ENCODE data around the gene PCCA.

DNA sequence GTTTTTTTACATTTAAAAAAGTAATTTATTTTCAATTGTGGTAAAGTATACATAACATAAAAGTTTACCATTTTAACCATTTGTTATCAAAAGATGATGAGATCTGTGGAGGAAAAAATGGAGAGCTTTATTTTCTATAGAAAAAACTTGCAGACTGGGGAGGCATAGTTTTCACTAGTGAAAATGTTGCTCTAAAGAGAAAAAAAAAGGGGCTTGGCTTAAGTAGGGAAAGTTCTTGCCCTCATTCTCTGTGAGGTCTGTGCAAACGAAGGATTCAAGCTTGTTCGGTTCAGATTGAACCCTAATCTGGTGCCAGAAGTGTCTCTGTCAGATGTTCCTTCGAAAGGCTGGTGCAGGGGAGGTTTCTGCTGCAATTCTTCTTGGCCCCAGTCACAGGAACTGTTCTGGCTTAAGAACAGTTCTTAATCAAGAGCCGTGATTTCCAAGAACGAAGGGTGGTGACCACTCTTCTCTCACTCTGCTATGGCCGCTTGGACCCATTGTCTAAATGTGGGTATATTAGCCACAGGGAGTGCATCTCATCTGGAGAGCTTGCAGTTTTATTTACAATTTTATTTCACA, 42.1 kb downstream of the PCCA start:
- TF ChIP-seq TP53 (CRISPR knock-in tag; IDR thresholded peaks at IDR 0.05) = no peak
- no peak for TF ChIP-seq POLR2A (IDR thresholded peaks at IDR 0.05; ENCODE audit: low read length)
- TF ChIP-seq CTCF (IDR thresholded peaks at IDR 0.05) = no peak
- no peak for TF ChIP-seq EHMT2 (IDR thresholded peaks at IDR 0.05; ENCODE audit: low read depth)
- no peak for TF ChIP-seq KDM5A (IDR thresholded peaks at IDR 0.05)

Data from A549 (cell line).